Astrocyte of the hippocampus (primary cell): ENCODE measurements around the gene CERS5.

Experiments used
- DNase-seq: peaks from one replicate; pipeline ENCODE4 v3.0.0; 2011; ENCODE audit warnings: low read depth, low spot score

CERS5 gene

DNA sequence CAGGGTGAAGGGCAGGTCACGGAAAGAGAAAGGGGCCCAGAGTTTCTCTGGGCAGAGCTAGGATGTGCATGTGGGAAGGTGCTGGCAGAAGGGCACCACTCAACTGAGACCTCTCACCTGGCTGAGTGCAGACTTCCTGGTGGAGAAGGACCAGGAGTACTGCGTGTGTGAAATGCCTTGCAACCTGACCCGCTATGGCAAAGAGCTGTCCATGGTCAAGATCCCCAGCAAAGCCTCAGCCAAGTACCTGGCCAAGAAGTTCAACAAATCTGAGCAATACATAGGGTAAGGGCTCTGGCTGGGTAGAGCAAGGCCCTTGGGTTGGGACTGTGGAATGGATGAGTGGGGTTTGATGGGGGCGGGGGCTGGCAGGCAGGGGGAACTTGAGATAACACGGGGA, 87.4 kb downstream of the CERS5 start:
- DNase-seq: no peak
